Liver (tissue), 9 donors: ENCODE results near the gene SLC27A3. TPM values are rescaled to one million over a fixed set of nuclear protein-coding genes. Genes with fewer than 3 reads are reported as not detected.

Source experiments
- DNase-seq: peaks from one replicate; pipeline ENCODE4 v3.0.0-alpha.2; 2017; ENCODE audit warnings: low spot score
- H3K27ac ChIP-seq, 2 donors: one replicate each; pipeline ENCODE4 v1.7.0; 2013; ENCODE audit warnings: inconsistent platforms in 2 of 2, low read length in 2 of 2, control low read depth in 1 of 2, low read depth in 1 of 2, mild to moderate bottlenecking in 1 of 2
- H3K27me3 ChIP-seq, 4 donors: one replicate each; pipeline versions ENCODE4 v1.6.1 to v1.7.0; 2013; ENCODE audit warnings: low read length in 3 of 4, inconsistent platforms in 1 of 4, mild to moderate bottlenecking in 1 of 4, moderate library complexity in 1 of 4; ENCODE audit not compliant: control insufficient read depth in 4 of 4, insufficient read depth in 4 of 4
- H3K36me3 ChIP-seq, 4 donors: one replicate each; pipeline versions ENCODE4 v1.6.1 to v1.7.0; 2013; ENCODE audit warnings: low read length in 3 of 4, mild to moderate bottlenecking in 3 of 4, low read depth in 1 of 4, moderate library complexity in 1 of 4; ENCODE audit not compliant: control insufficient read depth in 4 of 4, insufficient read depth in 3 of 4
- H3K4me1 ChIP-seq, 4 donors: one replicate each; pipeline versions ENCODE4 v1.6.1 to v1.7.0; 2013; ENCODE audit warnings: low read length in 3 of 4, mild to moderate bottlenecking in 3 of 4, moderate library complexity in 1 of 4; ENCODE audit not compliant: control insufficient read depth in 4 of 4, insufficient read depth in 4 of 4
- H3K4me3 ChIP-seq, 3 donors: one replicate each; pipeline versions ENCODE4 v1.6.1 to v1.7.0; 2013; ENCODE audit warnings: low read length in 3 of 3, control low read depth in 1 of 3, low read depth in 1 of 3, mild to moderate bottlenecking in 1 of 3
- H3K9ac ChIP-seq, 2 donors: one replicate each; pipeline ENCODE4 v1.7.0; 2013; ENCODE audit warnings: low read length in 2 of 2, mild to moderate bottlenecking in 2 of 2, moderate library complexity in 2 of 2, control low read depth in 1 of 2, low read depth in 1 of 2
- H3K9me3 ChIP-seq, 4 donors: one replicate each; pipeline versions ENCODE4 v1.6.1 to v1.7.0; 2013; ENCODE audit warnings: low read length in 3 of 4; ENCODE audit not compliant: control insufficient read depth in 4 of 4
- EGR1 ChIP-seq, 2 donors: IDR thresholded peaks; 2 replicates each; pipeline ENCODE4 v1.6.1; 2016 to 2018; ENCODE audit warnings: antibody characterized with exemption in 2 of 2, low read depth in 2 of 2
- FOXA2 ChIP-seq: IDR thresholded peaks from 2 replicates; pipeline ENCODE4 v1.6.1; 2016; ENCODE audit warnings: antibody characterized with exemption
- MAX ChIP-seq: IDR thresholded peaks from 2 replicates; pipeline ENCODE4 v1.6.1; 2016; ENCODE audit warnings: antibody characterized with exemption
- NR2F2 ChIP-seq: IDR thresholded peaks from 2 replicates; pipeline ENCODE4 v1.6.1; 2016; ENCODE audit warnings: antibody characterized with exemption
- RAD21 ChIP-seq, 2 donors: IDR thresholded peaks; 2 replicates each; pipeline ENCODE4 v1.6.1; 2016; ENCODE audit warnings: antibody characterized with exemption in 2 of 2, mild to moderate bottlenecking in 2 of 2
- YY1 ChIP-seq: IDR thresholded peaks from 2 replicates; pipeline ENCODE4 v1.6.1; 2016; ENCODE audit warnings: antibody characterized with exemption, mild to moderate bottlenecking
- ZBTB33 ChIP-seq: IDR thresholded peaks from 2 replicates; pipeline ENCODE4 v1.6.1; 2016; ENCODE audit warnings: antibody characterized with exemption
- WGBS: extraction: QIAGEN DNeasy Blood & Tissue Kit; methylation state at CpG from one replicate; pipeline ENCODE4 v1.1.7; 2013; 5-methylcytosine and 5-hydroxymethylcytosine counted together
- polyA plus RNA-seq, 2 donors: library from polyadenylated mRNA; stranded (reverse) in 1 of 2; unstranded in 1 of 2; fragments of 200-250 nt in 1 of 2; fragments of >200 nt in 1 of 2; fragmentation: Nextera tagmentation in 1 of 2; extraction: Ambion mirVana in 1 of 2; gene quantifications; one replicate each; pipeline versions ENCODE4 v1.2.1 to v1.2.3, GENCODE V29; 2013 to 2015
- total RNA-seq, 2 donors: library from RNA; depleted of rRNA; stranded (reverse); fragments of >200 nt; gene quantifications; one replicate each; pipeline ENCODE4 v1.2.3, GENCODE V29; 2014
- TF ChIP-seq, protein P1 (sequence below): fragments of 150-350 bp; IDR thresholded peaks from 2 replicates; pipeline ENCODE4 v1.5.1; 2017; ENCODE audit warnings: improper control_type of control experiment, low read depth, low read length; ENCODE audit not compliant: missing input control
- TF ChIP-seq, protein P2 (sequence below): IDR thresholded peaks from 2 replicates; pipeline ENCODE4 v1.6.1; 2016; ENCODE audit warnings: antibody characterized with exemption, mild to moderate bottlenecking
- donor health status: healthy.
- donor health status: healthy.
- donor health status: healthy.
- donor health status: healthy.
- donor health status: healthy.

The SLC27A3 gene
- total and polyA plus RNA-seq, 4 donors: 18.1 to 47.4 (median 28.2) TPM

DNA sequence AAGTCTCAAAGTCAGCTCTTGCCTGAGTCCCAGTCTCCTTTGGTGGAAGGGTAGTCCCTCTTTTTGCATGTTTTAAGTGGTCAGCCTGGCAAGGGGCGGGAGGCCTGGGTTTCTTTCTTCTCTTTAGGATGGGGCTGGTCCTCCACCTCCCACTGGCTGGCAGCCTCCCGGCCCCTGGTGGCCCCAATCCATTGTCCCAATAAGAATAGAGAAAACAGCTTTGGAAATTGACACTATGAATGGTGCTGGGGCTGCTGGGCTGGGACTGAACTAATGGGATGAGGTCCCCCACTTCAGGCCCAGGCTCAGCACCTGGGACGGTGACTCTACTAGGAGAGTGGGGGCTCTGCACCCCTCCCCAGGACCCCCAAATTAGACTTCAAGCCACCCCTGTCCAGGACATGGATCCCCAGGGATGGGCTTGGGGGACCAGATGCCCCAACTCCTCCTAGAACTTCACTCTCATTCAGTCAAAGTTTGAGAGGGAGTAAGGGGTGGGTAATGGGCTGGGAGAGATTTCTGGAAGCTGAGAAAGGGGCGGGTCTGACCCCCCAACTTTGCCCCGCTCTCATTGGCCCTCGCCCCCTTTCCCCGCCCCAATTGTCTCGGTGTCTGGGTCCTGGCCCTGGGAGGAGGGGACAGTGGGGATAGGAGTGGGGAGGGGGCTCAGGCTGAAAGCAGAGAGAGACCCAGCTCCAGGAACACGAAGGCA lies 18.2 kb downstream of the SLC27A3 start (continued):
- TF ChIP-seq, protein P1, sequence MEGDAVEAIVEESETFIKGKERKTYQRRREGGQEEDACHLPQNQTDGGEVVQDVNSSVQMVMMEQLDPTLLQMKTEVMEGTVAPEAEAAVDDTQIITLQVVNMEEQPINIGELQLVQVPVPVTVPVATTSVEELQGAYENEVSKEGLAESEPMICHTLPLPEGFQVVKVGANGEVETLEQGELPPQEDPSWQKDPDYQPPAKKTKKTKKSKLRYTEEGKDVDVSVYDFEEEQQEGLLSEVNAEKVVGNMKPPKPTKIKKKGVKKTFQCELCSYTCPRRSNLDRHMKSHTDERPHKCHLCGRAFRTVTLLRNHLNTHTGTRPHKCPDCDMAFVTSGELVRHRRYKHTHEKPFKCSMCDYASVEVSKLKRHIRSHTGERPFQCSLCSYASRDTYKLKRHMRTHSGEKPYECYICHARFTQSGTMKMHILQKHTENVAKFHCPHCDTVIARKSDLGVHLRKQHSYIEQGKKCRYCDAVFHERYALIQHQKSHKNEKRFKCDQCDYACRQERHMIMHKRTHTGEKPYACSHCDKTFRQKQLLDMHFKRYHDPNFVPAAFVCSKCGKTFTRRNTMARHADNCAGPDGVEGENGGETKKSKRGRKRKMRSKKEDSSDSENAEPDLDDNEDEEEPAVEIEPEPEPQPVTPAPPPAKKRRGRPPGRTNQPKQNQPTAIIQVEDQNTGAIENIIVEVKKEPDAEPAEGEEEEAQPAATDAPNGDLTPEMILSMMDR: no peak

DNA sequence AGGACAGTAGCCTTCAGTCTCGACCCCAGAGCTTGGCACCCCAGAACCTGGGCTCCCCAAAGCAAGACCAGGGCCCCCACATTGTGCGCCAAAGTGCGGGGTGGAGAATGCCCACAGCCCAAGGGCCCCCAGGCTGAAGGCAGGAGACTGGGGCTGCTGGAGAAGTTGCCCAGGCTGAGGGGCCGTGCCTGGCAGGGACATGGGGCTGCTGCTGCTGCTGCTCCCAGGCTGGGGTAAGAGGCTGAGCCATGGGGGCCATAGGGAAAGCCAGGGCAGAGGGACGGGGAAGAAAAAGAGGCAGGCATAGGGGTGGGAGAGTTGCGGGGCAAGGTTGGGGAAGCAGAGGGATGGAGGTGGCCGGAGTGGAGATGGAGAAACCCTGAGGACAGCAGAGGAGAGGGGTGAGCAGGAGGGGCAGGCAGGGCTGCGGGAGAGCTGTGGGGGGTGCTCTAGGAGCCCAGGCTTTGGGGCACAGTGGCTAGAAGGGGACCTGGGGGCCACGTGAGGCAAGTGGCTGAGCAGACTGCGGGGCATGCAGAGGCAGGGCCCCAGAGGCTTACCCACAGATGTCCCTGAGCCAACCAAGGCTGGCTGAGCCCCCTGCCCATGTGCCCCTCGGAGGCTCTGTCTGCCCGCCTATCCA lies 18.9 kb downstream of the SLC27A3 start:
- 89% methylated on average over 12 of the region's 12 CpGs for WGBS
- TF ChIP-seq MAX (no peak), RAD21 (IDR thresholded peaks at IDR 0.05) (no peak), FOXA2 (no peak), EGR1 (IDR thresholded peaks at IDR 0.05; ENCODE audit: low read depth in 2 of 2) (no peak), YY1 (no peak), NR2F2 (no peak), ZBTB33 (no peak)
- TF ChIP-seq, protein P1: no peak
- TF ChIP-seq, protein P2, sequence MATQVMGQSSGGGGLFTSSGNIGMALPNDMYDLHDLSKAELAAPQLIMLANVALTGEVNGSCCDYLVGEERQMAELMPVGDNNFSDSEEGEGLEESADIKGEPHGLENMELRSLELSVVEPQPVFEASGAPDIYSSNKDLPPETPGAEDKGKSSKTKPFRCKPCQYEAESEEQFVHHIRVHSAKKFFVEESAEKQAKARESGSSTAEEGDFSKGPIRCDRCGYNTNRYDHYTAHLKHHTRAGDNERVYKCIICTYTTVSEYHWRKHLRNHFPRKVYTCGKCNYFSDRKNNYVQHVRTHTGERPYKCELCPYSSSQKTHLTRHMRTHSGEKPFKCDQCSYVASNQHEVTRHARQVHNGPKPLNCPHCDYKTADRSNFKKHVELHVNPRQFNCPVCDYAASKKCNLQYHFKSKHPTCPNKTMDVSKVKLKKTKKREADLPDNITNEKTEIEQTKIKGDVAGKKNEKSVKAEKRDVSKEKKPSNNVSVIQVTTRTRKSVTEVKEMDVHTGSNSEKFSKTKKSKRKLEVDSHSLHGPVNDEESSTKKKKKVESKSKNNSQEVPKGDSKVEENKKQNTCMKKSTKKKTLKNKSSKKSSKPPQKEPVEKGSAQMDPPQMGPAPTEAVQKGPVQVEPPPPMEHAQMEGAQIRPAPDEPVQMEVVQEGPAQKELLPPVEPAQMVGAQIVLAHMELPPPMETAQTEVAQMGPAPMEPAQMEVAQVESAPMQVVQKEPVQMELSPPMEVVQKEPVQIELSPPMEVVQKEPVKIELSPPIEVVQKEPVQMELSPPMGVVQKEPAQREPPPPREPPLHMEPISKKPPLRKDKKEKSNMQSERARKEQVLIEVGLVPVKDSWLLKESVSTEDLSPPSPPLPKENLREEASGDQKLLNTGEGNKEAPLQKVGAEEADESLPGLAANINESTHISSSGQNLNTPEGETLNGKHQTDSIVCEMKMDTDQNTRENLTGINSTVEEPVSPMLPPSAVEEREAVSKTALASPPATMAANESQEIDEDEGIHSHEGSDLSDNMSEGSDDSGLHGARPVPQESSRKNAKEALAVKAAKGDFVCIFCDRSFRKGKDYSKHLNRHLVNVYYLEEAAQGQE: no peak
- DNase-seq: no peak

More for the DNA sequence above, 18.9 kb downstream of the SLC27A3 start:
- H3K36me3 ChIP-seq: no peaks in the 10 kb centered on the region
- no peak overlapping the region for H3K9ac ChIP-seq
- H3K27ac ChIP-seq: no peak overlapping the region
- H3K4me1 ChIP-seq: peaks cover 3 to 17% (median 11%) of the 10 kb centered on the region in 4 donors
- no peaks in the 10 kb centered on the region for H3K27me3 ChIP-seq
- no peak overlapping the region for H3K4me3 ChIP-seq
- no peaks in the 10 kb centered on the region for H3K9me3 ChIP-seq
